Measurements from ENCODE around the gene FLNB. TPM values are rescaled to one million over a fixed set of nuclear protein-coding genes. Genes with fewer than 3 reads are reported as not detected.
A peak's percentile ranks its signal among the peaks of the same experiment; 100 is the strongest.

FLNB gene
- total RNA-seq, 1 donor from 2014 or later = 521 TPM

GRCh38 chr3:58072052-58072762 is 64.0 kb downstream of the FLNB start:
- no peak overlapping the region for H3K9ac ChIP-seq (ENCODE audit: low read length)
- Mint-ChIP-seq H3K27ac (ENCODE audit: unreplicated experiment) (peak overlapping the region; percentile 50), H3K4me1 (ENCODE audit: low read depth, unreplicated experiment) (peaks cover 65% of the 10 kb centered on the region), H3K27me3 (ENCODE audit: low read depth, unreplicated experiment) (no peaks in the 10 kb centered on the region), H3K36me3 (ENCODE audit: low read depth, unreplicated experiment) (peaks cover 17% of the 10 kb centered on the region), H3K9me3 (ENCODE audit: unreplicated experiment) (no peaks in the 10 kb centered on the region), H3K4me3 (ENCODE audit: unreplicated experiment) (no peak overlapping the region)
- H3K36me3 ChIP-seq (ENCODE audit: insufficient read depth, low read length) = no peaks in the 10 kb centered on the region
- H3K79me2 ChIP-seq (ENCODE audit: insufficient read depth, low read length) = peaks cover 94% of the 10 kb centered on the region
- no peak for FAIRE-seq
- no peaks in the 10 kb centered on the region for H3K9me3 ChIP-seq (ENCODE audit: insufficient read depth, low read depth, low read length)
- peak overlapping the region; percentile 24 for H3K27ac ChIP-seq (ENCODE audit: low read depth, low read length)
- H3K27me3 ChIP-seq (ENCODE audit: insufficient read depth, low read length) = no peaks in the 10 kb centered on the region
- peaks cover 21% of the 10 kb centered on the region for H3K4me1 ChIP-seq (ENCODE audit: insufficient read depth, low read length)
- no peak overlapping the region for H3K4me3 ChIP-seq (ENCODE audit: insufficient read depth, low read depth, low read length)
- TF ChIP-seq EZH2 (IDR thresholded peaks at IDR 0.05; ENCODE audit: insufficient read depth, low read length) (no peak), CTCF (IDR thresholded peaks at IDR 0.05; ENCODE audit: insufficient read depth, low read depth, low read length) (no peak)
- no peak overlapping the region for H2AFZ ChIP-seq (ENCODE audit: low read depth, low read length)
- H3K4me2 ChIP-seq (ENCODE audit: low read length) = peak overlapping the region; percentile 58
- H4K20me1 ChIP-seq (ENCODE audit: insufficient read depth, low read length) = peaks cover 93% of the 10 kb centered on the region
- DNase-seq (ENCODE audit: low read depth) = peak; percentile 98

- H3K9ac ChIP-seq (ENCODE audit: low read length) = no peak overlapping the region
- peaks cover 60% of the 10 kb centered on the region for H3K4me1 Mint-ChIP-seq (ENCODE audit: low read depth, unreplicated experiment)
- FAIRE-seq = no peak
- H3K27ac ChIP-seq (ENCODE audit: low read depth, low read length) = no peak overlapping the region
- H3K36me3 Mint-ChIP-seq (ENCODE audit: low read depth, unreplicated experiment) = peaks cover 21% of the 10 kb centered on the region
- H3K9me3 ChIP-seq (ENCODE audit: insufficient read depth, low read depth, low read length) = no peaks in the 10 kb centered on the region
- peaks cover 19% of the 10 kb centered on the region for H3K4me1 ChIP-seq (ENCODE audit: insufficient read depth, low read length)
- no peak overlapping the region for H3K4me3 Mint-ChIP-seq (ENCODE audit: unreplicated experiment)
- H3K27me3 Mint-ChIP-seq (ENCODE audit: low read depth, unreplicated experiment) = no peaks in the 10 kb centered on the region
- no peak overlapping the region for H3K27ac Mint-ChIP-seq (ENCODE audit: unreplicated experiment)
- no peak overlapping the region for H3K4me3 ChIP-seq (ENCODE audit: insufficient read depth, low read depth, low read length)
- no peaks in the 10 kb centered on the region for H3K27me3 ChIP-seq (ENCODE audit: insufficient read depth, low read length)
- peak overlapping the region; percentile 58 for H3K4me2 ChIP-seq (ENCODE audit: low read length)
- no peak for DNase-seq (ENCODE audit: low read depth)
- H3K36me3 ChIP-seq (ENCODE audit: insufficient read depth, low read length) = peaks cover 2% of the 10 kb centered on the region
- H4K20me1 ChIP-seq (ENCODE audit: insufficient read depth, low read length) = peaks cover 94% of the 10 kb centered on the region
- H3K79me2 ChIP-seq (ENCODE audit: insufficient read depth, low read length) = peaks cover 95% of the 10 kb centered on the region
- H3K9me3 Mint-ChIP-seq (ENCODE audit: unreplicated experiment) = no peaks in the 10 kb centered on the region
- TF ChIP-seq EZH2 (IDR thresholded peaks at IDR 0.05; ENCODE audit: insufficient read depth, low read length) (no peak), CTCF (IDR thresholded peaks at IDR 0.05; ENCODE audit: insufficient read depth, low read depth, low read length) (no peak)
- no peak overlapping the region for H2AFZ ChIP-seq (ENCODE audit: low read depth, low read length)
These were observed 64.5 kb downstream of the FLNB start for GRCh38 chr3:58072763-58073130.
